NCI-H82 (cell line): Measurements from ENCODE around the gene FAM228A.
"Not testable (repeated sequence)": the region's sequence is repeated elsewhere in the genome, so short reads cannot be mapped to it uniquely, and the experiment has no call there.

Experiments
- DNase-seq: peaks from one replicate; lab custom pipeline; 2025; lab: John Stamatoyannopoulos, UW

FAM228A gene

GRCh38 chr2:24191156-24191555, 16.3 kb downstream of the FAM228A start:
- DNase-seq = no peak

GRCh38 chr2:24191848-24192247, 17.0 kb downstream of the FAM228A start:
- DNase-seq = no peak

GRCh38 chr2:24197213-24197612, 22.4 kb downstream of the FAM228A start:
- DNase-seq = not testable (repeated sequence)

DNA sequence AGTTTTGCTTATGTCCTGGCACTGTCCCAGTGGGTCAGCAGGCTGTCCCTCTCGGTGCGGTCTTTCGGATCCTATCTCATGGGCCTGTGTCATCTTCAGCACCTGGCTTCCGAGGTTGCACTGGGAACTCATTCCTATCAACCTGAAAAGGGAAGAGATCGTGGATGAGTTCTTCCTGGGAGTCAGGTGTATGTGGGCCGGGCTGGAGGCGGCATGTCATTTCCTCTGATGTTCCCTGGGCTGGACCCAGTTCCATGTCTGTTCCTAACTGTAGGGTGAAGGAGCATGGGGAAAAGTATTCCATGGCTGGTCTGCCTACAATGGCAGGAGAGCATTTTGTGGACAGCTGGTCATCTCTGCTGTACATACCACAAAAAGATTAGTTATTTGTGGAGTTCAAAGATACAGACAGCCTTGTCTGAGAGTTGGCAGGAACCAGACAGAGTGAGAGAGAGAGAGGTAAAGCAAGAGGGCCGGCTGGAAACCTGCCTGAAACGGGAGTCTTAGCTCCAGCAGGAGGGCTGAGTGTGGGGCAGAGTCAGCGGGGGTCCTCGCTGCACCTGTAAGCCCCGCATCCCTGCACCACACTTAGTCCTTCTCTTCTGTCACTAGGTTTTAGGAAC, 25.2 kb downstream of the FAM228A start:
- no peak for DNase-seq

DNA sequence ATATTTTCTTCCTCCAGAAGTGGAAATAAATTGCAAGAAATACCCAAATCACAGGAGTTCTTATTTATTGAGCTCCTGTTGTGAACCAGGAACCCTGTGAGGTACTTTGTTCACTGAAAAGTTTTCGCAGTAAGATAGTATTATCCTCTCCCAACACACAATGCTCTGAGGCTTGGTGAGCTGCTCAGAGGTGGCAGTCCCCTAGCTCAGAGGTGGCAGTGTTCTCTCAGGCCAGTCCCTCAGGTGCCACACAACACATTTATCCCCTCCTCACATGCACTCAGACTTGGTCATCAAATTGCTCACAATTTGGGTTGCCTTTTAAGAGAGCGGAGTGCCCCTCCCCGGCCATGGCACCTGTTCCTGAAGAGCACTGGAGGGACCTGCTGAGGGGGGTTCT, 25.9 kb downstream of the FAM228A start:
- no peak for DNase-seq

GRCh38 chr2:24203029-24203786, 28.4 kb downstream of the FAM228A start:
- no peak for DNase-seq

DNA sequence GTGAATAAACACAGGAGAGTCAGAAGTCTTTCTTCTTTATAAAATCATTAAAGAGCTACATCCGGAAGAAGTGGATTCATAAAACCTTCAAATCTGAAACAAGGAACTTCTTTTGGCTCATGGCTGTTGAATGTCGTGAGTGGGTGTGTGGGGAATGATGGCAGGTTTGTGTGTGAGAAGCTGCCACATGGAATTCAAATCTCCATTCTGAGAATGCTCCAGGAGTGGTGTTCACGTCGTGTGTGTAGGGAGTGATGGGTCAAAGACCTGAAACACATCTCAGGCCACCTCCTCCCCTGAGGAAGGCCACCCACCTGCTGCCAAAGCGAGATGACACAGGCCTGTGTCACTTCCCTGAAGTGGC, 28.9 kb downstream of the FAM228A start:
- DNase-seq = no peak

GRCh38 chr2:24204505-24204904, 29.7 kb downstream of the FAM228A start:
- no peak for DNase-seq

GRCh38 chr2:24205131-24205530, 30.3 kb downstream of the FAM228A start:
- no peak for DNase-seq

GRCh38 chr2:24206242-24206641, 31.4 kb downstream of the FAM228A start:
- no peak for DNase-seq

DNA sequence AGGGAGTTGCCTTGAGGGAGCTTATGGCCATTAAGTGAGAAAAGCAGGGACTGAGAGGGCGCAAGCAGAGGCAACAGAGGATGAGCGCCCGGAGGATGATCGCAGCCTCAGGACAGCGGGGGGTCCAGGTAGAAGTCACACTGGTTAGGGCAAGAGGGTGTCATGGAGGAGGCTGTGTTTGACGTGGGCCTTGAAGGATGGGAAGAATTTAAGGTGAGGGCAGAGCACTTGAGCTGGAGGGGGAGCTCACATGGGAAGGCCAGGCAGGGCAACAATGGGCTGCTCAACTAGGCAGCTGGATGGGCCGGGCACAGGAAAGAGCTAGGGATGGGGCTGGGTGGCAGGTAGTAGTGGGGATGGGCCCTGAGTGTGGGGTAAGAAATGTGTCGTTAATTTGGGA, 31.9 kb downstream of the FAM228A start:
- no peak for DNase-seq

DNA sequence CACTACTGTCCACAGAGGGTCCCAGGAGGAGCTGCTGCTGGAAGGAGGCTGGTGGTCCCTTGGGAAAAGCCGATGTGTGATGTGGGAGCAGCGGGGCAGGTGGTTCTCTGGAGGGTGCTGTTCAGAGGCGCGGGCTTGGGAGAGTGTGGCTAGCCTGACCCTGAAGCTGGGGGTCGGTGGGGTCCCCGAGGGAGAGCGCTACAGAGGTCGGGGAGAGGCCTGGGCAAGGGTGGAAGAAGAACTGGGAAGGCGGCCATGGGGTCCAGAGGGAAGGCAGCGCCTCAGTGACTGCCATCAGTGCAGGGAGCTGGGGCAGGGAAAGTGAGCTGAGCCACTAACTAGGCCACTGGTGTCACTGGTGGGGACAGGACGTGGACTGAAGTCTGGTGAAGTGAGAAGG, 32.5 kb downstream of the FAM228A start:
- no peak for DNase-seq

DNA sequence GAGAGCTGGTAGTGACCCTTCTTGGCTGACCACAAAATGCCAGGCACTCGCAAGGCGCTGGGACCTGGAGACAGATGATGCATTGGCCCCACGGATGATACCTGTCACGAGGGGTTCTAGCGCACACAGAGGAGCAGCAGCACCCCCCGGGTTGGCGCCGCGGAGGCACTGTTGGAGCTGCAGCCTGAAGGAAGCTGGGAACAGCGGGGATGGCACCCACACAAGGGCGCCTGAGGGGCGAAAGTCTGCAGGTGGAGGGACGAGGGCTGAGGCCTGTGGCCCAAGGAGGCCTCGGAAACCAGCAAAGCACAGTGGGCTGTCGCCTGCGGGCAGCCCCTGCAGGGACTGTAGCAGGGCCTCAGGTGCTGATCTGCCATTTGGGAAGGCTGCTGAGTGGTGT, 33.6 kb downstream of the FAM228A start:
- no peak for DNase-seq

GRCh38 chr2:24209389-24210105, 34.7 kb downstream of the FAM228A start:
- DNase-seq = no peak

DNA sequence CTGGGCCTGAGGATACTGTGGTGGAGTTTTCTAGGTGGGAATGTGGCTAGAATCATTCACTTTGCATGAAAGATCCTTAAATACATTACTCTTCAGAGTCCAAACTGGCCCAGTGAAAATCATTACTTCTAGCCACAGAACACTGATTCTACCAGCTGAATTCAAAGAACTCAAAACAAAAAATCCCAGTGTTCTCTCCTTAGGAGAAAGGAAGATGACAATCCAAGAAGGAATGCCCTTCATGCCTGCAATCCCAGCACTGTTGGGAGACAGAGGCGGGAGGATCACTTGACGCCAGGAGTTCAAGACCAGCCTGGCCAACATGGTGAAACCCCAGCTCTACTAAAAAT, 35.2 kb downstream of the FAM228A start:
- no peak for DNase-seq

GRCh38 chr2:24210723-24211122, 35.9 kb downstream of the FAM228A start:
- no peak for DNase-seq

DNA sequence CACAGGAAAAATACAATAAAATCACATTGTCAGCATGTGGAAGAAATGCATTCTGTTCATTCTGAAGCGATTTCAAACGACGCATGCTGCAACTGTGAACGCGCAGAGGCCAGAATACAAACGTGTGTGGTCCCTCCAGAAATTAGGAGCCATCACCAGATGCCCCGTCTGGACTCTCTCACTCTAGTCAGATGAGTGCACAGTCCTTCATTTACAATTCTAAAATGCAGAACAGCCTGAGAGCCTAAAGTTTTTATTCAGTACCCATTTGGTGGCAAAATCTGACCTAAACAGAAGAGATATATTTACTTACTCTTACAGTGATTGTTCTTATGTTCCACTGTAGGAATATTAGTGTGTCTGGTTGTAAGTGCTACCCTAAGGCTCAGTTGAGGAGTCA, 36.6 kb downstream of the FAM228A start:
- DNase-seq = no peak

- DNase-seq = no peak
Measured at GRCh38 chr2:24214880-24215279, 40.0 kb downstream of the FAM228A start.

GRCh38 chr2:24220554-24221291, 45.9 kb downstream of the FAM228A start:
- DNase-seq = no peak

DNA sequence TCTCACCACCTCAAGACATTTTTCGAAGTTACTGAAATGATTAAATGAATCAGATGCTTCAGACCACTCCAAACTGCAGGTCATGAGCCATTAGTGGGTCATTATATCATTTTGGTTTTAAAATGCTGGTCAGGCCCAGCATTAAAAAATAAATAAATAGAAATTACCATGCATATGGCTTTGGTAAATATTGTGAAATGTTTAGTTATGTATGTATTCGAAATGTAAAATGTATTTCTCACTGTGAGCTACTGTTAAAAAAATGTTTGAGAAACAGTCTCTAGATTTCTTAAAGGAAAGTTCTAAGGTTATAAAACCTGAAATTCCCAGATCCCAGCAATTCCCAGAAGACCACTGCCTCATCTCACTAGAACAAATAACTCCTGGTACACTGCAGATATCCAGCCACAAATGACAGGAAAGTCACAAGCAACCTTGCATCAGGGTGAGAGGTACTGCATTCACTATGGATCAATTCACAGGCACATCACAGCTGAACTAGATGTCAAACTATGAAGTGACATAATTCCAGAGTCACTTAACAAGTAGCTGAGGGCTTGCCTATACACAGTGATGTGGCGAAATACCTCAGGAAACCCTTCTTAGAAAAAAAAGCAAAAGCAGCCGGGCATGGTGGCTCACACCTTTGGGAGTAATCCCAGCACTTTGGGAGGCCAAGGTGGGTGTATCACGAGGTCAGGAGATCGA, 46.6 kb downstream of the FAM228A start:
- DNase-seq = no peak

GRCh38 chr2:24222946-24223345, 48.1 kb downstream of the FAM228A start:
- no peak for DNase-seq
